A549 (cell line): ENCODE results near the gene GPT2. TPM values are rescaled to one million over a fixed set of nuclear protein-coding genes. Genes with fewer than 3 reads are reported as not detected.

Experiments used
- ATAC-seq, 2 experiments: fragments of 200-7000 bp in 1 of 2; fragments of >200 bp in 1 of 2; cut with Nextera tagmentation in 1 of 2; cut with Tn5 transposase in 1 of 2; 3 replicates each; pipeline versions ENCODE4 v1.8.0 to v1.9.1; 2018 to 2020; ENCODE audit warnings: mild to moderate bottlenecking in 1 of 2, moderate library complexity in 1 of 2
- CTCF ChIA-PET: fragments of 300-600 bp; sonication (Branson Sonifier 250); formaldehyde crosslinking; extraction: SDS; loops from one replicate; lab custom pipeline; 2021; ENCODE audit warnings: antibody characterized with exemption, inconsistent platforms; lab: Yijun Ruan, JAX
- POLR2A ChIA-PET: fragments of 350-600 bp; formaldehyde crosslinking; extraction: SDS; loops from one replicate; lab custom pipeline; 2021; ENCODE audit warnings: antibody characterized with exemption, inconsistent platforms; lab: Yijun Ruan, JAX
- DNase-seq, 2 experiments: peaks; one replicate each; pipeline versions ENCODE4 v3.0.0 to v3.0.0-alpha.2; 2011 to 2016; ENCODE audit warnings: low read depth in 1 of 2, low spot score in 1 of 2
- FAIRE-seq: peaks from 2 replicates; lab custom pipeline; 2011; peaks lifted over from hg19 to GRCh38; lab: Jason Lieb, UNC
- H3K27ac ChIP-seq, 2 experiments: fragments of >200 bp; sonication (Bioruptor Twin); formaldehyde crosslinking; 3 replicates each; pipeline ENCODE4 v1.5.1; 2016 to 2017
- H3K4me1 ChIP-seq: fragments of >200 bp; sonication (Bioruptor Twin); formaldehyde crosslinking; 3 replicates; pipeline ENCODE4 v1.6.1; 2016
- H3K4me2 ChIP-seq: fragments of >200 bp; sonication (Bioruptor Twin); formaldehyde crosslinking; 3 replicates; pipeline ENCODE4 v1.6.1; 2016
- H3K4me3 ChIP-seq: fragments of >200 bp; sonication (Bioruptor Twin); formaldehyde crosslinking; 3 replicates; pipeline ENCODE4 v1.5.1; 2016
- H3K9me3 ChIP-seq: fragments of >200 bp; sonication (Bioruptor Twin); formaldehyde crosslinking; 3 replicates; pipeline ENCODE4 v1.6.1; 2016
- BHLHE40 ChIP-seq: IDR thresholded peaks from 2 replicates; pipeline ENCODE4 v1.6.1; 2012; ENCODE audit warnings: low read depth, low read length, inconsistent platforms
- CBX2 ChIP-seq: fragments of 200-600 bp; sonication (generic); IDR thresholded peaks from 2 replicates; pipeline ENCODE4 v1.6.1; 2016; ENCODE audit warnings: low read depth, mild to moderate bottlenecking, borderline replicate concordance
- CEBPB ChIP-seq, 2 experiments: fragments of >200 bp in 1 of 2; sonication (Bioruptor Twin) in 1 of 2; formaldehyde crosslinking in 1 of 2; IDR thresholded peaks; 2 replicates each; pipeline ENCODE4 v1.6.1; 2012 to 2016
- EP300 ChIP-seq, 2 experiments: fragments of >200 bp; sonication (Bioruptor Twin); formaldehyde crosslinking; IDR thresholded peaks; 2 replicates in 1 of 2; 3 replicates in 1 of 2; pipeline ENCODE4 v1.6.1; 2016 to 2017
- ESRRA ChIP-seq: fragments of 150-350 bp; IDR thresholded peaks from 2 replicates; pipeline ENCODE4 v1.6.1; 2014; ENCODE audit warnings: mild to moderate bottlenecking, low read length, borderline replicate concordance
- FOXS1 ChIP-seq: fragments of 250-450 bp; sonication (Bioruptor Pico); IDR thresholded peaks from 2 replicates; pipeline ENCODE4 v1.5.0; 2020; ENCODE audit warnings: mild to moderate bottlenecking, moderate library complexity
- HDAC2 ChIP-seq: fragments of 200-600 bp; sonication (generic); IDR thresholded peaks from 2 replicates; pipeline ENCODE4 v1.6.1; 2016
- HEYL ChIP-seq: fragments of 250-450 bp; sonication (Bioruptor Pico); IDR thresholded peaks from 2 replicates; pipeline ENCODE4 v1.8.0; 2021; ENCODE audit warnings: mild to moderate bottlenecking, moderate library complexity
- HOXB13 ChIP-seq: fragments of 250-450 bp; sonication (Bioruptor Pico); IDR thresholded peaks from 2 replicates; pipeline ENCODE4 v1.5.0; 2020; ENCODE audit warnings: low read depth, mild to moderate bottlenecking, moderate library complexity
- HOXB5 ChIP-seq: fragments of 250-450 bp; sonication (Bioruptor Pico); IDR thresholded peaks from 2 replicates; pipeline ENCODE4 v1.5.0; 2020; ENCODE audit warnings: mild to moderate bottlenecking, moderate library complexity
- JUN ChIP-seq, 2 experiments: fragments of >200 bp; sonication (Bioruptor Twin); formaldehyde crosslinking; IDR thresholded peaks; 2 replicates in 1 of 2; 3 replicates in 1 of 2; pipeline ENCODE4 v1.6.1; 2016 to 2017
- JUNB ChIP-seq: fragments of >200 bp; sonication (Bioruptor Twin); formaldehyde crosslinking; IDR thresholded peaks from 2 replicates; pipeline ENCODE4 v1.6.1; 2016
- KDM1A ChIP-seq: fragments of 200-600 bp; sonication (generic); IDR thresholded peaks from 2 replicates; pipeline ENCODE4 v1.6.1; 2016; ENCODE audit warnings: low read depth, mild to moderate bottlenecking
- MAFK ChIP-seq: fragments of 450-650 bp; IDR thresholded peaks from 2 replicates; pipeline ENCODE4 v1.6.1; 2014; ENCODE audit not compliant: partially characterized antibody
- MAZ ChIP-seq: fragments of 150-350 bp; IDR thresholded peaks from 2 replicates; pipeline ENCODE4 v1.6.1; 2014; ENCODE audit warnings: antibody characterized with exemption, low read depth, low read length, borderline replicate concordance
- NPAS2 ChIP-seq: fragments of 250-450 bp; sonication (Bioruptor Pico); IDR thresholded peaks from 2 replicates; pipeline ENCODE4 v1.8.0; 2022; ENCODE audit warnings: mild to moderate bottlenecking, moderate library complexity, borderline replicate concordance
- POLR2A ChIP-seq: IDR thresholded peaks from 2 replicates; pipeline ENCODE4 v1.6.1; 2012; ENCODE audit warnings: mild to moderate bottlenecking, low read length
- POLR2AphosphoS2 ChIP-seq: conservative IDR thresholded peaks from 2 replicates; pipeline ENCODE4 v1.6.1; 2012; ENCODE audit warnings: low read length, improper control_type of control experiment, inconsistent platforms
- RARB ChIP-seq: fragments of 250-450 bp; sonication (Bioruptor Pico); IDR thresholded peaks from 2 replicates; pipeline ENCODE4 v1.8.0; 2021; ENCODE audit warnings: mild to moderate bottlenecking, moderate library complexity
- SMC3 ChIP-seq: fragments of >200 bp; sonication (Bioruptor Twin); formaldehyde crosslinking; IDR thresholded peaks from 3 replicates; pipeline ENCODE4 v1.6.1; 2018; ENCODE audit warnings: inconsistent platforms
- SREBF2 ChIP-seq: fragments of 450-650 bp; IDR thresholded peaks from 2 replicates; pipeline ENCODE4 v1.6.1; 2014; ENCODE audit warnings: mild to moderate bottlenecking, moderate library complexity
- TP53 ChIP-seq: fragments of 250-450 bp; sonication (Bioruptor Pico); IDR thresholded peaks from 2 replicates; pipeline ENCODE4 v1.5.0; 2021; ENCODE audit warnings: mild to moderate bottlenecking, moderate library complexity
- ZC3H11A ChIP-seq: fragments of 450-650 bp; IDR thresholded peaks from 2 replicates; pipeline ENCODE4 v1.6.1; 2014; ENCODE audit warnings: antibody characterized with exemption, mild to moderate bottlenecking
- WGBS: methylation state at CpG from one replicate; pipeline ENCODE4 v1.1.6; 2017; ENCODE audit errors: missing lambda C conversion rate; 5-methylcytosine and 5-hydroxymethylcytosine counted together
- polyA plus RNA-seq, 4 experiments: library from polyadenylated mRNA; depleted of rRNA in 3 of 4; stranded (reverse); fragments of >200 nt; fragmentation: RNase III in 1 of 4; extraction: RNeasy Plus Mini Kit Qiagen cat#74134 plus additional on column Dnase treatment in 1 of 4; gene quantifications; 2 replicates in 3 of 4; 3 replicates in 1 of 4; pipeline ENCODE4 v1.2.3, GENCODE V29; 2011 to 2017
- TF ChIP-seq, protein P1 (sequence below): fragments of >200 bp; sonication (Bioruptor Twin); formaldehyde crosslinking; IDR thresholded peaks from 2 replicates; pipeline ENCODE4 v1.6.1; 2016
- TF ChIP-seq, protein P2 (sequence below): fragments of 200-600 bp; sonication (generic); IDR thresholded peaks from 2 replicates; pipeline ENCODE4 v1.6.1; 2016; ENCODE audit warnings: antibody characterized with exemption, mild to moderate bottlenecking, moderate library complexity
- TF ChIP-seq, protein P3 (sequence below): fragments of 250-450 bp; sonication (Bioruptor Pico); IDR thresholded peaks from 2 replicates; pipeline ENCODE4 v1.5.0; 2021; ENCODE audit warnings: mild to moderate bottlenecking, moderate library complexity, borderline replicate concordance
- TF ChIP-seq, protein P4 (sequence below): IDR thresholded peaks from 2 replicates; pipeline ENCODE4 v1.6.1; 2012
- TF ChIP-seq, protein P5 (sequence below): IDR thresholded peaks from 2 replicates; pipeline ENCODE4 v1.6.1; 2012; ENCODE audit warnings: low read depth, borderline replicate concordance

Gene GPT2
- polyA plus RNA-seq, 2 of the 4 experiments (the other 2 are of a cell fraction): 8.9 to 15.3 TPM

DNA sequence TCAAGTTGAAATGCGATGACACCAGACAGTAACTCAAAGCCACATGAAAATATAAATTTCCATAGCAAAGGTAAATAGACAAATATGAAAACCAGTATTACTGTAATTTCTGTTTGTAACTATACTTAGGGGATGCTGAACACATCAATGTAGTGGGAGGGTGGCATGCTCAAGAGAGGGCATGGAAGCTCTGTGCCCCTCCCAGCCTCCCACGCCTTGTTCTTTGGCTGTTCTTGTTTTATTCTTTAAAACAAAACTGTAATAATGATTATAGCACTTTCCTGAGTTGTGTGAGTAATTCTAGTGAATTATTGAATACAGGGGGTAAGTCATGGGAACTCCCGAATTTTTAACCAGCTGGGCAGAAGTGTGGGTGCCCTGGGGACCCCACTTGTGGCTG lies 11.0 kb upstream of the GPT2 start:
- H3K27ac ChIP-seq: no peak overlapping the region
- H3K4me3 ChIP-seq: no peak overlapping the region
- H3K9me3 ChIP-seq: no peaks in the 10 kb centered on the region
- H3K4me2 ChIP-seq: no peak overlapping the region
- ChIA-PET CTCF (interaction anchor here (1.1 to 2.7 kb wide), 2 partner anchors 13 to 19 kb away, joined by 3 to 11 read pairs; no protein-coding TSS in a partner anchor), POLR2A (no interaction called here)
- H3K4me1 ChIP-seq: peaks cover 20% of the 10 kb centered on the region; the same call in 2 of the 3 replicates
- DNase-seq (no peak), FAIRE-seq (no peak), ATAC-seq (no peak)
- TF ChIP-seq EP300 (IDR thresholded peaks at IDR 0.05) (no peak), KDM1A (no peak), HDAC2 (no peak), HOXB5 (CRISPR knock-in tag) (no peak), RARB (CRISPR knock-in tag) (no peak), JUN (IDR thresholded peaks at IDR 0.05) (no peak), SMC3 (no peak), ESRRA (no peak), CBX2 (no peak), MAFK (no peak), BHLHE40 (no peak)
- TF ChIP-seq, protein P1, sequence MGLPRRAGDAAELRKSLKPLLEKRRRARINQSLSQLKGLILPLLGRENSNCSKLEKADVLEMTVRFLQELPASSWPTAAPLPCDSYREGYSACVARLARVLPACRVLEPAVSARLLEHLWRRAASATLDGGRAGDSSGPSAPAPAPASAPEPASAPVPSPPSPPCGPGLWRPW: no peak
- TF ChIP-seq, protein P2, sequence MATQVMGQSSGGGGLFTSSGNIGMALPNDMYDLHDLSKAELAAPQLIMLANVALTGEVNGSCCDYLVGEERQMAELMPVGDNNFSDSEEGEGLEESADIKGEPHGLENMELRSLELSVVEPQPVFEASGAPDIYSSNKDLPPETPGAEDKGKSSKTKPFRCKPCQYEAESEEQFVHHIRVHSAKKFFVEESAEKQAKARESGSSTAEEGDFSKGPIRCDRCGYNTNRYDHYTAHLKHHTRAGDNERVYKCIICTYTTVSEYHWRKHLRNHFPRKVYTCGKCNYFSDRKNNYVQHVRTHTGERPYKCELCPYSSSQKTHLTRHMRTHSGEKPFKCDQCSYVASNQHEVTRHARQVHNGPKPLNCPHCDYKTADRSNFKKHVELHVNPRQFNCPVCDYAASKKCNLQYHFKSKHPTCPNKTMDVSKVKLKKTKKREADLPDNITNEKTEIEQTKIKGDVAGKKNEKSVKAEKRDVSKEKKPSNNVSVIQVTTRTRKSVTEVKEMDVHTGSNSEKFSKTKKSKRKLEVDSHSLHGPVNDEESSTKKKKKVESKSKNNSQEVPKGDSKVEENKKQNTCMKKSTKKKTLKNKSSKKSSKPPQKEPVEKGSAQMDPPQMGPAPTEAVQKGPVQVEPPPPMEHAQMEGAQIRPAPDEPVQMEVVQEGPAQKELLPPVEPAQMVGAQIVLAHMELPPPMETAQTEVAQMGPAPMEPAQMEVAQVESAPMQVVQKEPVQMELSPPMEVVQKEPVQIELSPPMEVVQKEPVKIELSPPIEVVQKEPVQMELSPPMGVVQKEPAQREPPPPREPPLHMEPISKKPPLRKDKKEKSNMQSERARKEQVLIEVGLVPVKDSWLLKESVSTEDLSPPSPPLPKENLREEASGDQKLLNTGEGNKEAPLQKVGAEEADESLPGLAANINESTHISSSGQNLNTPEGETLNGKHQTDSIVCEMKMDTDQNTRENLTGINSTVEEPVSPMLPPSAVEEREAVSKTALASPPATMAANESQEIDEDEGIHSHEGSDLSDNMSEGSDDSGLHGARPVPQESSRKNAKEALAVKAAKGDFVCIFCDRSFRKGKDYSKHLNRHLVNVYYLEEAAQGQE: no peak
- TF ChIP-seq, protein P3, sequence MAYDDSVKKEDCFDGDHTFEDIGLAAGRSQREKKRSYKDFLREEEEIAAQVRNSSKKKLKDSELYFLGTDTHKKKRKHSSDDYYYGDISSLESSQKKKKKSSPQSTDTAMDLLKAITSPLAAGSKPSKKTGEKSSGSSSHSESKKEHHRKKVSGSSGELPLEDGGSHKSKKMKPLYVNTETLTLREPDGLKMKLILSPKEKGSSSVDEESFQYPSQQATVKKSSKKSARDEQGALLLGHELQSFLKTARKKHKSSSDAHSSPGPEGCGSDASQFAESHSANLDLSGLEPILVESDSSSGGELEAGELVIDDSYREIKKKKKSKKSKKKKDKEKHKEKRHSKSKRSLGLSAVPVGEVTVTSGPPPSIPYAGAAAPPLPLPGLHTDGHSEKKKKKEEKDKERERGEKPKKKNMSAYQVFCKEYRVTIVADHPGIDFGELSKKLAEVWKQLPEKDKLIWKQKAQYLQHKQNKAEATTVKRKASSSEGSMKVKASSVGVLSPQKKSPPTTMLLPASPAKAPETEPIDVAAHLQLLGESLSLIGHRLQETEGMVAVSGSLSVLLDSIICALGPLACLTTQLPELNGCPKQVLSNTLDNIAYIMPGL (CRISPR knock-in tag): no peak
- WGBS: 67% methylated on average over 3 of the region's 3 CpGs

DNA sequence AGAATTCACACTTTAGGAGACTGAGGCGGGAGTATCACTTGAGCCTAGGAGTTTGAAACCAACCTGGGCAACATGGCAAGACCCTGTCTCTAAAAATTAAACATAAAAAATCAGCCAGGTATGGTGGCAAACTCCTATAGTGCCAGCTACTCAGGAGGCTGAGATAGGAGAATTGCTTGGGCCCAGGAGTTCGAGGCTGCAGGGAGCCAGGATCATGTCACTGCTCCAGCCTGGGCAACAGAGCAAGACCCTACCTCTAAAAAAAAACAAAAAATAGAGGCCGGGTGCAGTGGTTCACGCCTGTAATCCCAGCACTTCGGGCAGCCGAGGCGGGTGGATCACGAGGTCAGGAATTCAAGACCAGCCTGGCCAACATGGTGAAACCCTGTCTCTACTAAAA lies 8.9 kb upstream of the GPT2 start:
- FAIRE-seq: no peak
- POLR2A ChIA-PET: no interaction called here

More for the DNA sequence above, 8.9 kb upstream of the GPT2 start:
- ATAC-seq (no peak), DNase-seq (no peak)
- WGBS: 85% methylated on average over 8 of the region's 8 CpGs
- Histone ChIP-seq H3K4me1 (peaks cover 20% of the 10 kb centered on the region; the same call in 2 of the 3 replicates), H3K9me3 (no peaks in the 10 kb centered on the region), H3K27ac (no peak overlapping the region), H3K4me3 (no peak overlapping the region), H3K4me2 (no peak overlapping the region)
- CTCF ChIA-PET: interaction anchor here (0.7 to 2.7 kb wide), 6 partner anchors 10 to 214 kb away, joined by 3 to 11 read pairs (median 4); no protein-coding TSS in a partner anchor
- TF ChIP-seq CBX2 (no peak), JUN (IDR thresholded peaks at IDR 0.05) (no peak), POLR2A (no peak), SMC3 (no peak), HOXB5 (CRISPR knock-in tag) (no peak), HEYL (CRISPR knock-in tag) (no peak), KDM1A (no peak), HOXB13 (CRISPR knock-in tag) (no peak), CEBPB (IDR thresholded peaks at IDR 0.05) (no peak), TP53 (CRISPR knock-in tag) (no peak), FOXS1 (CRISPR knock-in tag) (no peak), ZC3H11A (no peak), NPAS2 (CRISPR knock-in tag) (no peak), MAZ (no peak), SREBF2 (no peak), POLR2AphosphoS2 (no peak), JUNB (no peak)
- TF ChIP-seq, protein P1: no peak
- TF ChIP-seq, protein P4, sequence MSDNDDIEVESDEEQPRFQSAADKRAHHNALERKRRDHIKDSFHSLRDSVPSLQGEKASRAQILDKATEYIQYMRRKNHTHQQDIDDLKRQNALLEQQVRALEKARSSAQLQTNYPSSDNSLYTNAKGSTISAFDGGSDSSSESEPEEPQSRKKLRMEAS: no peak
- TF ChIP-seq, protein P5, sequence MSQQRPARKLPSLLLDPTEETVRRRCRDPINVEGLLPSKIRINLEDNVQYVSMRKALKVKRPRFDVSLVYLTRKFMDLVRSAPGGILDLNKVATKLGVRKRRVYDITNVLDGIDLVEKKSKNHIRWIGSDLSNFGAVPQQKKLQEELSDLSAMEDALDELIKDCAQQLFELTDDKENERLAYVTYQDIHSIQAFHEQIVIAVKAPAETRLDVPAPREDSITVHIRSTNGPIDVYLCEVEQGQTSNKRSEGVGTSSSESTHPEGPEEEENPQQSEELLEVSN: no peak
